Neural cell (in vitro differentiated cells): ENCODE measurements around the gene ARHGAP10. TPM values are rescaled to one million over a fixed set of nuclear protein-coding genes. Genes with fewer than 3 reads are reported as not detected.

Experiments
- H2AFZ ChIP-seq: fragments of 200-600, 300-800 bp; sonication (generic), shearing (Covaris generic); 2 replicates; pipeline ENCODE4 v1.6.0; 2014; ENCODE audit warnings: low read depth, mild to moderate bottlenecking, antibody characterized with exemption, low read length, moderate library complexity
- H3F3A ChIP-seq: fragments of 200-600 bp; shearing (Covaris generic); 2 replicates; pipeline ENCODE4 v1.6.1; 2016; ENCODE audit warnings: mild to moderate bottlenecking, moderate library complexity, mixed read lengths, antibody characterized with exemption, low read length; ENCODE audit not compliant: insufficient read depth, poor library complexity, severe bottlenecking
- H3K27ac ChIP-seq: fragments of 200-600, 300-800 bp; sonication (generic), shearing (Covaris generic); 2 replicates; pipeline ENCODE4 v1.5.1; 2014; ENCODE audit warnings: mild to moderate bottlenecking, low read length, moderate library complexity
- H3K27me3 ChIP-seq: fragments of 300-800, 200-600 bp; sonication (generic), shearing (Covaris generic); 2 replicates; pipeline ENCODE4 v1.6.0; 2014; ENCODE audit warnings: mild to moderate bottlenecking, low read depth, low read length, moderate library complexity; ENCODE audit not compliant: insufficient read depth
- H3K36me3 ChIP-seq: fragments of 300-800, 200-600 bp; sonication (generic), shearing (Covaris generic); 2 replicates; pipeline ENCODE4 v1.5.1; 2014; ENCODE audit warnings: mild to moderate bottlenecking, antibody characterized with exemption, low read length, moderate library complexity; ENCODE audit not compliant: insufficient read depth
- H3K4me2 ChIP-seq: fragments of 300-800, 200-600 bp; sonication (generic), shearing (Covaris generic); 2 replicates; pipeline ENCODE4 v1.6.0; 2014; ENCODE audit warnings: mild to moderate bottlenecking, low read length
- H3K4me3 ChIP-seq: fragments of 300-800, 200-600 bp; sonication (generic), shearing (Covaris generic); 2 replicates; pipeline ENCODE4 v1.5.1; 2014; ENCODE audit warnings: mild to moderate bottlenecking, low read length, moderate library complexity
- H3K79me2 ChIP-seq: fragments of 200-600 bp; shearing (Covaris generic); replicated peaks from 2 replicates; pipeline ENCODE4 v1.6.0; 2014; ENCODE audit warnings: mild to moderate bottlenecking, low read length, moderate library complexity; ENCODE audit not compliant: insufficient read depth
- H3K9ac ChIP-seq: fragments of 300-800, 200-600 bp; sonication (generic), shearing (Covaris generic); 2 replicates; pipeline ENCODE4 v1.6.1; 2016; ENCODE audit warnings: mild to moderate bottlenecking, low read length, mixed read lengths
- H3K9me2 ChIP-seq: fragments of 200-600 bp; shearing (Covaris generic); 2 replicates; pipeline ENCODE4 v1.6.1; 2016; ENCODE audit warnings: mild to moderate bottlenecking, low read length, mixed read lengths; ENCODE audit not compliant: insufficient read depth
- H3K9me3 ChIP-seq: fragments of 200-600, 300-800 bp; sonication (generic), shearing (Covaris generic); 2 replicates; pipeline ENCODE4 v1.6.1; 2016; ENCODE audit warnings: mild to moderate bottlenecking, mixed run types, low read length, moderate library complexity, mixed read lengths
- H4K20me1 ChIP-seq: fragments of 200-600 bp; shearing (Covaris generic); 2 replicates; pipeline ENCODE4 v1.6.1; 2016; ENCODE audit warnings: mild to moderate bottlenecking, mixed run types; ENCODE audit not compliant: insufficient read depth
- CTCF ChIP-seq: fragments of 450-650 bp; IDR thresholded peaks from 2 replicates; pipeline ENCODE4 v1.5.1; 2014; ENCODE audit warnings: antibody characterized with exemption, mild to moderate bottlenecking, moderate library complexity; ENCODE audit not compliant: poor library complexity, severe bottlenecking
- EP300 ChIP-seq: fragments of 450-650 bp; conservative IDR thresholded peaks from 2 replicates; pipeline ENCODE4 v1.6.1; 2014; ENCODE audit warnings: antibody characterized with exemption, mild to moderate bottlenecking, moderate library complexity; ENCODE audit not compliant: poor library complexity, severe bottlenecking
- EZH2 ChIP-seq: fragments of 200-600, 300-800 bp; shearing (Covaris generic), sonication (generic); IDR thresholded peaks from 2 replicates; pipeline ENCODE4 v1.6.1; 2014; ENCODE audit warnings: antibody characterized with exemption, low read length, borderline replicate concordance, mild to moderate bottlenecking; ENCODE audit not compliant: insufficient read depth, poor library complexity, severe bottlenecking
- MXI1 ChIP-seq: fragments of 450-650 bp; conservative IDR thresholded peaks from 2 replicates; pipeline ENCODE4 v1.6.1; 2014; ENCODE audit warnings: antibody characterized with exemption, mild to moderate bottlenecking; ENCODE audit not compliant: poor library complexity, severe bottlenecking
- POLR2AphosphoS5 ChIP-seq: IDR thresholded peaks from 2 replicates; pipeline ENCODE4 v1.6.1; 2012
- RAD21 ChIP-seq: fragments of 450-650 bp; conservative IDR thresholded peaks from 2 replicates; pipeline ENCODE4 v1.6.1; 2014; ENCODE audit warnings: antibody characterized with exemption, mild to moderate bottlenecking, moderate library complexity
- REST ChIP-seq: IDR thresholded peaks from 2 replicates; pipeline ENCODE4 v1.6.1; 2012; ENCODE audit warnings: borderline replicate concordance
- SMC3 ChIP-seq: fragments of 450-650 bp; conservative IDR thresholded peaks from 2 replicates; pipeline ENCODE4 v1.6.1; 2014; ENCODE audit warnings: antibody characterized with exemption, mild to moderate bottlenecking, moderate library complexity; ENCODE audit not compliant: poor library complexity
- TAF1 ChIP-seq: IDR thresholded peaks from 2 replicates; pipeline ENCODE4 v1.6.1; 2012; ENCODE audit warnings: low read depth
- polyA plus RNA-seq: library from polyadenylated mRNA; depleted of rRNA; stranded (reverse); fragments of >200 nt; gene quantifications from 2 replicates; pipeline ENCODE4 v1.2.3, GENCODE V29; 2014

ARHGAP10 gene
- polyA plus RNA-seq, 1 donor from 2014 or later: 1.2 TPM

- Histone ChIP-seq H3K36me3 (no peaks in the 10 kb centered on the region), H3K9ac (no peak overlapping the region), H3K9me2 (no peaks in the 10 kb centered on the region), H2AFZ (no peak overlapping the region), H3K27me3 (no peaks in the 10 kb centered on the region), H3F3A (no peaks in the 10 kb centered on the region), H3K79me2 (no peaks in the 10 kb centered on the region), H3K4me3 (no peak overlapping the region), H3K4me2 (no peak overlapping the region), H3K9me3 (no peaks in the 10 kb centered on the region), H3K27ac (no peak overlapping the region), H4K20me1 (no peaks in the 10 kb centered on the region)
- TF ChIP-seq RAD21 (no peak), MXI1 (no peak), SMC3 (no peak)
Measured at GRCh38 chr4:147847751-147848590, 116.1 kb downstream of the ARHGAP10 start.

- Histone ChIP-seq H3K9me2 (no peaks in the 10 kb centered on the region), H3K27ac (no peak overlapping the region), H3K4me3 (no peak overlapping the region), H3K9ac (no peak overlapping the region), H4K20me1 (no peaks in the 10 kb centered on the region), H2AFZ (no peak overlapping the region), H3F3A (no peaks in the 10 kb centered on the region), H3K27me3 (no peaks in the 10 kb centered on the region), H3K79me2 (no peaks in the 10 kb centered on the region), H3K36me3 (no peaks in the 10 kb centered on the region), H3K9me3 (no peaks in the 10 kb centered on the region), H3K4me2 (no peak overlapping the region)
- TF ChIP-seq POLR2AphosphoS5 (no peak), EP300 (no peak), REST (no peak), SMC3 (no peak), MXI1 (no peak), RAD21 (no peak)
Measured at GRCh38 chr4:147848634-147849033, 116.7 kb downstream of the ARHGAP10 start.

GRCh38 chr4:147851135-147851534 is 119.2 kb downstream of the ARHGAP10 start:
- Histone ChIP-seq H2AFZ (no peak overlapping the region), H3K4me3 (no peak overlapping the region), H3F3A (no peaks in the 10 kb centered on the region), H3K27ac (no peak overlapping the region), H3K9me2 (no peaks in the 10 kb centered on the region), H3K4me2 (no peak overlapping the region), H3K9ac (no peak overlapping the region), H3K79me2 (no peaks in the 10 kb centered on the region), H3K27me3 (no peaks in the 10 kb centered on the region), H3K36me3 (no peaks in the 10 kb centered on the region), H4K20me1 (no peaks in the 10 kb centered on the region), H3K9me3 (no peaks in the 10 kb centered on the region)
- TF ChIP-seq CTCF (no peak), RAD21 (no peak), EP300 (no peak), EZH2 (no peak), POLR2AphosphoS5 (no peak), SMC3 (no peak), TAF1 (no peak), MXI1 (no peak), REST (no peak)
